HG03354 (cell line): Measurements from ENCODE around the gene OXLD1.
"Not testable (repeated sequence)": the region's sequence is repeated elsewhere in the genome, so short reads cannot be mapped to it uniquely, and the experiment has no call there.

Experiments used
- ATAC-seq: cut with Tn5 transposase; IDR thresholded peaks from one replicate; pipeline ENCODE4 v1.9.1; 2021; ENCODE audit warnings: mild to moderate bottlenecking; ENCODE audit not compliant: unreplicated experiment, poor library complexity, severe bottlenecking

OXLD1 gene

DNA sequence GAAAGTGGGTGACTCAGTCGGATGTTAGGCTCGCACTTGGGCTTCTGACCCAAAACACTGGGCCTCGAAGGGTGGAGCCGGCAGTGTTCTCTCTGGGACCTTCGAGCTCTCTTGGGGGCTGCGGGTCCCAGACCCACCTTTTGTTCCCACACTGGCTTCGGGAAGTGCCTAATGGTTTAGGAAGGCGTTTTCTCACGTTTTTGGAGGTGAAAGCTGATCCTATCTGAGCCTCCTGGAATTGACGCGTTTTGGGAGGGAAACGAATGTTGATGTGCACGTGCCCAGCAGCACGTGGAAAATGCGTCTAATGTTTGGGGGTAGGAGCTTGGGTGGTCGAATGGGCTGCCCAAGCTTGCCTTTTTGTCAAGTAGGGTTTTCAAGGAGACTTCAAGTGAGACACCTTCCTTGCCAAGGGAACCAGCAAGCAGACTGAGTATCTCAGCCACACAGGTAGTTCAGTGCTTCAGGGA is 18.1 kb upstream of the OXLD1 start:
- no peak for ATAC-seq

GRCh38 chr17:81683584-81684441 is 17.4 kb upstream of the OXLD1 start, which contains the start of the genes ARL16 and HGS:
Gene ARL16, minus strand, starts transcription at chr17:81683797. Its CDS starts 44 bp downstream, at chr17:81683753.
Gene HGS, plus strand, starts transcription at chr17:81684011. Its CDS starts 56 bp downstream, at chr17:81684067.
- peak; percentile 92 for ATAC-seq

GRCh38 chr17:81683208-81683583 is 16.8 kb upstream of the OXLD1 start:
- peak; percentile 15 for ATAC-seq

DNA sequence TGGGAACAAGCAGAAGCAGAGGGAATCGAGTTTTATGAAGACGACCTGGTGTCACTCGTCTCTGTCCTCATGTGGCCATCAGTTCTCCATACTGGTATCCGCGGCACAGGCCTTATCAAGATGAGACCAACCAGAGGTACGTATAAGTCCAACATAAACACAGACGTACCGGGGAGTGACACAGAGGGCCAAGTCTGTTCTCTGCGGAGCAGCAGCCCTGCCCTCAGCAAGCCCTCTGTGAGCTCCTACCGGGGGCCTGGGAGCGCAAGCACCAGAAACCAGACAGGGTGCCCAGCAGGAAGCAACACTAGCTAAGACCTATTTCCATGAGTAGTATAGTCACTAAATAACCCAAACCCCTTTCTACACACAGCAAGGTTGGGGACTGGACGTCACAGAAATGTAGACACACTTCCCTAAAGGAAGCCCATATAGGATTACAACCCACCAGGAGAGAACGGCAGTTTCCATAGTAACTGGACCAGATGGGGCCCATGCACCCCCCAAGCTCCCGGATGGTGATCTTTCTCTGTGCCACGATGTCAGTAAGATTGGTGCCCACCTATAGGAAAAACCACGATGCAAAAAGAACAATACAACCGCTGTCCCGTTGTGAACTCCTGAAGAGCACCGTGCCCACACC is 16.3 kb upstream of the OXLD1 start:
- ATAC-seq = no peak

DNA sequence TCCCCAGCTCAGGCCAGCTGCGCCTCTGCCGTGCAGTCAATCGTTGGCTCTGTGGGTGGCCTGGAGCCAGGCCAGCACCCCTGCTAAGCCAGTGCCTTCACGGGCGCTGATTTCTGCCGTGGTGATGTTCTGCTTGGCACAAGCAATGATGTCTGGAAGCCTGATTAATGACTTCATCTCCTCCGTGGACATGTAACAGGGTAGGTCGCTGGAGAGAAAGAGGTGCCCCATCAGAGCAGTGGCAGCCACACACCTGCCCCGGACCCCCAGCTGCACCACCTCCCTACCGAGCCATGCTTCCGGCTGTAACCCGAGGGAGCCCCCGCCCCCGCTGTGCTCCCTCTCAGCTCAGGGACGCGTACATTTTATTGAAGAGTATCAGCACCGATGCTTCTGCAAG is 15.3 kb upstream of the OXLD1 start:
- no peak for ATAC-seq

DNA sequence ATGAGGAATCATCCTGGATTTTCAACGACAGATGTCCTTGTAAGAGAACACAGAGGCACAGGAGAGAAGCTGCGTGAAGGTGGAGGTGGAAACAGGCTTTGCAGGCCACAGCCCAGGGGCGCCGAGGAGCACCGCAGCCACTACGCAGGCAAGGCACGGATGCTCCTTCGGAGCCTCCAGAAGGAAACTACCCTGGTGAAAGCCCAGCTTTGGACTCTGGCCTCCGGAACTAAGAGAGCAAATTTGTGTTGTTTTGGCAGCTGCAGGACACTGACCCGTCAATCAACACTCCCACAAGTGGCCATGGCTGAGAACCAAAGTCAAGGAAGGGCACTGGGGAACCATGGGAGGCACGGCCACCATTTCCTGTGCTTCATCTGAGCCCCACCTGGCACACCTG is 13.7 kb upstream of the OXLD1 start:
- ATAC-seq = no peak

DNA sequence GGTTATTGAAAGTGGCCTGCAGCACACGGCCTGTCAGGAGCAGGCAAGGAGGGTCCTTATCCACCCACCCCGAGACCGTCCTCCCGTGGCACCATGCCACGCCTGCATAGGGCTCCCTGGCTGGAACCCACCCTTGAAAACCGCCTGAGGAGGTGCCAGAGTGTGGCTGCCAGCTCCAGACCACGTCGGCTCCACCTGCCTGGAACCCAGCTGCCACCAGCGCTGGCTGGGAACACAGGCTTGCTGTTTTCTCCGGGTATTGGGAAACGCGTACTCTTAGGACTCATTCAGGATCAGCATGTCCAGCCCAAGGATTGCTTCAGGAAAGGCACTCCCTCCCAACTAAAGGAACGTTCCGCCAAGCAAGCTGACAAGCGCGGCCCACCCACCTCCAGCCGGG is 10.5 kb upstream of the OXLD1 start:
- no peak for ATAC-seq

- ATAC-seq = not testable (repeated sequence)
These were observed 9.3 kb upstream of the OXLD1 start for GRCh38 chr17:81675515-81676221.

GRCh38 chr17:81673561-81674258 is 7.3 kb upstream of the OXLD1 start:
- no peak for ATAC-seq

GRCh38 chr17:81672954-81673353 is 6.5 kb upstream of the OXLD1 start:
- ATAC-seq = no peak

DNA sequence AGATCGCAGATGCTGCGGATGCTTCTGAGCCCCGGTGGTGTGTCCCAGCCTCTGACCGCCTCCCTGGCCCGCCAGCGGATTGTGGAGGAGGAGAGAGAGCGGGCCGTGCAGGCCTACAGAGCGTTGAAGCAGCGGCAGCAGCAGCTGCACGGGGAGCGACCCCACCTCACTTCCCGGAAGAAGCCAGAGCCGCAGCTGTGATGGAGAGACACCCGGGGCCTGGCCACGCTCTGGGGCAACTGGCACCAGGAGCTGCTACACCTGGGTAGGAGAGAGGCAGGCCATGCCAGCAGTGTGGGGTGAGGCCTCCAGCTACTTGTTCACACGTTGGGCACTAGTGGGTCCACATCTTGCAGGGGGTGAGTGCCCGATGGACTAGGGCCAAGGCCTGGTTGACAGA is 6.1 kb upstream of the OXLD1 start:
- no peak for ATAC-seq

DNA sequence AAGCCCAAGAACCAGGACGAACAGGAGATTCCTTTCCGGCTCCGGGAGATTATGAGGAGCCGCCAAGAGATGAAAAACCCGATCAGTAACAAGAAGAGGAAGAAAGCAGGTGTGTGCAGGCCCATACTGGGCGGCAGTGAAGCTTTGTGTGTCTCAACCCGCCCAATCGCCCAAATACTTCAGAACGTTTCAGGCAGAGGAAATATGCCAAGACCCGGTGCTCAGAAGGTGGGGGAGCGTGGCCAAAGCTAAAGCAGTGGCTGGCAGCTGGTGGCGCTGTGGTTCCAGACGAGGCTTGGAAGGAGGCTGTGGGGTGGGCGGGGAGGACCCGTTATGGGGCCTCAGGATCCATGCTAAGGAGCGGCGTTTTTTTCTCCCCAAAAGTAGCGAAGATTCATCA is 1.3 kb upstream of the OXLD1 start:
- no peak for ATAC-seq

GRCh38 chr17:81666092-81666341 is 388 bp downstream of the OXLD1 start:
- ATAC-seq = peak; percentile 14

- ATAC-seq = peak; percentile 4
These were observed 957 bp downstream of the OXLD1 start for GRCh38 chr17:81665205-81666091.

DNA sequence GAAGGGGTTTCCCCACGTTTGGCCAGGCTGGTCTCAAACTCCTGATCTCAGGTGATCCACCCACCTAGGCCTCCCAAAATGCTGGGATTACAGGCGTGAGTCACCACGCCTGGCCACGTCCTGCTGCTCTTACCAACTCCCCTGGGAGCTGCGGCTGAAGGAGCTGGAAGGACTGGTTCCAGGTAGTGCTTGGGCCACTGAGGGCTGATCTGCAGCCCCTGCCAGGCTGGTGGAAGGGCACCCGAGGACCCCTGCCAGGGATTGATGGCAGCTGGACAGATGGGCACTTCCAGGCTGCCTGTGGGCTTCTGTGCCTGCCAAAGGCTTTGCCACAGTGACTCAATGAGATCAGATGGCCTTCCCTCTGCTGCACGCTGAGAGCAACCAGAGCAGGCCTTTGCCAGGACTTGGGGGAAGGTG is 2.3 kb downstream of the OXLD1 start:
- no peak for ATAC-seq

DNA sequence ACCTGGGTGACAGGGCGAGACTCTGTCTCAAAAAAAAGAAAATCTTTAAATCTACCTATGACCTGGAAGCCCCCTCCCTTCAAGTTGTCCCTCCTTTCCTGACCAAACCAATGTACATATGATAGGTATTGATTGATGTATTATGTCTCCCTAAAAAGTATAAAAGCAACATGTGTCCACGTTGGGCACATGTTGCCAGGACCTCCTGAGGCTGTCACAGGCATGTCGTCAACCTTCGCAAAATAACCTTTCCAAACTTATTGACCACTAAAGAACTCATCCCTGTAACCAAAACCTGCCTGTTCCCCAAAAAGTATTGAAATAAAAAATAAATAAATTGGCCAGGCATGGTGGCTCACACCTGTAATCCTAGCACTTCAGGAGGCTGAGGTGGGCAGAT is 4.4 kb downstream of the OXLD1 start:
- ATAC-seq = no peak

GRCh38 chr17:81660441-81660840 is 6.0 kb downstream of the OXLD1 start:
- no peak for ATAC-seq

DNA sequence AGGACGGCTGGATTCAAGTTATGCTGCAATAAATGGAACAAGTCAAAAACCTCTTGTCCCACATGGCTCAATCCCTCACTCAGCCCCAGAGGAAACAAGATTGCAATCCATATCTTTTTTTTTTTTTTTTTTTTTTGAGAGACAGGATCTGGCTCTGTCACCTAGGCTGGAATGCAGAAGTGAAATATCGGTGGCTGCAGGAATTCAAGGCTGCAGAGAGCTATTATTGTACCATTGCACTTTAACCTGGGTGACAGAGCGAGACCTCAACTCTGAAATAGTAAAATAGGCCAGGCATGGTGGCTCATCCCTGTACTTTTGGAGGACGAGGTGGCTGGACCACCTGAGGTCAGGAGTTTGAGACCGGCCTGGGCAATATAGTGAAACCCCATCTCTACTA is 7.4 kb downstream of the OXLD1 start:
- ATAC-seq = no peak

DNA sequence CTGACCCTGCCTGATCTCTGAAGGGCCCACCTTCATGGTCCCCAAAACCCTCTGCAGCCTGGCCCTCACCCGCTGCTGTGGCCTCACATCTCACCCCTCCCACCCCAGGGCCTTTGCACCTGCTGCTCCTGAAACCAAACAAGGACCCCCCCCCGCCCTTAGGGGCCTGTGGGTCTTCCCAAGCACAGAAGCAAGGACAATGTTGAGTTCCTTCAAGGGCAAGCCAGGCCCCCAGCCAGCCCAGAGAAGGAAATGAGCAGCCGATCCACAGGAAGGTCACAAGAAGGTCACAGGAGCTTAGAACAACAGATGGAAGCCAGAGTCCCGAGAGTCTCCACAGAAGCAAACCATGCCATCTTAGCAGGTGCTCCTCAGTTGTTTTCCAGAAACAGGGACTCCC is 9.6 kb downstream of the OXLD1 start:
- ATAC-seq = no peak
